HG03064 (cell line): Measurements from ENCODE around the gene TAL1.
A peak's percentile ranks its signal among the peaks of the same experiment; 100 is the strongest.

Experiments
- ATAC-seq: cut with Tn5 transposase; IDR thresholded peaks from one replicate; pipeline ENCODE4 v1.9.1; 2021; ENCODE audit warnings: low read depth; ENCODE audit not compliant: unreplicated experiment

The TAL1 gene

DNA sequence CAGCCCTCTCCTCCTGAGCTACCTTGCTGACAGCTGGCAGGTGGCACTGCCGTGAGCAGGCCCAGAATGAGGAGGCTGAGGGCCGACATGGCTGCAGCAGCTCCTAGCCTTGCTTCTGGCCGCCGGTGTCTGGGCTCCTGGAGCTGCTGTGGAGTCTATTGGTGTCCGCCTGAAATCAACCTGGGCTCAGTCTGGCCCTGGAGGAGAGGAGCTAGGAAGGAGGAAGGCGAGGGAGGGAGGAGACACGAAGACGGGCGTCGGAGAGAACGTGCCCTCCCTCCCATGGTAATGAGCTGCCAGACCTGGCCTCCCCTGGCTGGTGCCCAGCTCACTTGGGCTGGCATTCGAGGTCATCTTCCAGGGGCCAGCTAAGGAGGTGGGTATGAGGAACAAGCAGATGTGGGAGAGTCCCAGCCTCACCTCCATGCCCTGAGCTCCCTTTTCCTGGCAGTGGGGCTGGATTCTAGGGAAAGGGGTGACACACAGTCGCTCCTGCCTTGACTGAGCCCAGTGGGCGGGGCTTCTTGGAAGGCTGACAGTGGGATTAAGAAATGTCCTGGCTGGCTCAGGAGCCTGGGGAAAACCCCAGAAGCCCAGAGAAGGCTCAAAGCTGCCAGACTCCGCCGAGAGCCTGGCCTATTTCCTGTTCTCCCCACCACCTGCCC lies 42.0 kb downstream of the TAL1 start, which contains the start of gene PDZK1IP1:
TSS of gene PDZK1IP1 (minus strand) at position 193 of the 665 bp plus-strand sequence. CDS start at position 89, 104 bp downstream.
- no peak for ATAC-seq

DNA sequence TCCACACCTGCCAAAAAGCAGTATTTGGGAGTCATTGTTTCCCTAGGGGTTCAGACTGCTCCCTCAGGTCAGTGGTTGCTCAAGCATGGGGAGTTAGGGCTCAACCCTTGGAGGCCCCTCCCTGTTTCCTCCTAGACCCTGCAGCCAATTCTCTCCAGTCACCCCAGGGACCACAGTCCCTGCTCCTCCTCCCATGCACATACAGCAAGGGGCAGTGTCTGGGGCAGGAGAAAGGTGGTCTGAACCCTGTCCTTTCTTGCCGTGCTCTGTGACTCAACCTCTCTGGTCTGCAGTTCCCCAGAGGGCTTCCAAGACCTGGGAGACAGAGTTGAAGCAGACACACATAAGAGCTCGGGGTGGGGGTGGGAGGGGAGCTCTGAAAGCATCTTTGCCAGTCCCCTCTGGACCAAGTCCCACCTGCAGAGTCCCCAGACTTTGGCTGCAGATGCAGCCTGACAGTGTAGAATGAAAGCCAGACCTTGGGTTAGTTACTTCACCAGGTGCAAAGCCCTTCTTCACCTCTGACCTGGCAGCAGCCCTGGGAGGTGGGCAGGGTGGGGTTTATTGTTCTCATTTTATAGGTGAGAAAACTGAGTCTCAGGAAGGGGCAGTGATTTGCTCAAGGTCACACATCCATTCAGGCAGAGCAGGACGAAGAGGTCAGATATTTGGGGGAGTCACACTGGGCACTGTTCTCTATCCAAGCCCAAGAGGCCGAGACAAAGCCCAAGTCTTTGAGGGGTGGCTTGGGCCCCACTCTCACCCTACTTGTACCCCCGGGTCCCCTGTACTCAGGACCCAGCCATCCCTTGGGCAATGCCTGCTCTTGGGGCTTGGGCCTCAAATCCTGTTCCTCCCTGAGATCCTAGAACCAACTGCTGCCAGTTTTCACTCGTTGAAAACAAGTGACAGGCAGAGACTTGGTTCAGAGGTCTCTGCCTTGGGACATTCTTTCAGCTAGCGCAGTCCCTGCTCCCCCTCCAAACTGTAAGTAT lies 42.9 kb downstream of the TAL1 start:
- no peak for ATAC-seq

- ATAC-seq = no peak
Observed at GRCh38 chr1:47187926-47188250, 44.1 kb downstream of the TAL1 start.

DNA sequence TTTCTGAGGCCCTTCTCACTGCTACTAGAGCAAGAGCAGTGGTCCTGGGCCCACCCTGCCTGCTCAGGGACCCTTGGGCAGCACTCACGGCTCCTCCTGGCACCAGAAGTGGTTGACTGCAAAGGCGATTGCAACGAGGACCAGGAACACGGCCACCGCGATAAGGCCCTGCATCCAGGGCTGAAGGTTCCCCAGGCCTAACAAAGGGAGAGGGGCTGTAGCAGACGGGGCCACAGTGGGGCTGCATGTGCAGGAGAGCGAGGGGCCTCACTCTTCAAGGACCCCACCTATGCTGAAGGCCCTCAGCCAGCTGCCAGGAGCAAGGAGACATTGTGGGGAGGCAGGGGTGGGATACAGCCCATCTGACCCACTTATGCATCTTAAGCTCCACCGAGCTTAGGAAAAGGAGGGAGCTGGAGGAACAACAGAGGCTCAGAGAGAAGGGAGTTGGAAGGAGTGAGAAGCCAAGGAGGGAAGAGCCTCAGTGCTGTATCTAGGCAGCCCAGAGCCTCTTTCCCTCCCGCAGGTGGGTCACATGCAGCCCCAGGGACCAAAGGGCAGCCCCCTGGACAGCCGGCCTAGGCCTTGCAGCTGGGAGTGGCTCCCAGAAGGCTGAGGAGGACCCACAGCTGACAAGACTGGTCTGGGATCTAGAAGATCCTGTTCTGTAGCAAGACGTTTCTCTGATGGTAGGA lies 44.6 kb downstream of the TAL1 start:
- no peak for ATAC-seq

- no peak for ATAC-seq
Observed at GRCh38 chr1:47186267-47187185, 45.5 kb downstream of the TAL1 start.

GRCh38 chr1:47184822-47185677 lies 47.0 kb downstream of the TAL1 start:
- no peak for ATAC-seq

DNA sequence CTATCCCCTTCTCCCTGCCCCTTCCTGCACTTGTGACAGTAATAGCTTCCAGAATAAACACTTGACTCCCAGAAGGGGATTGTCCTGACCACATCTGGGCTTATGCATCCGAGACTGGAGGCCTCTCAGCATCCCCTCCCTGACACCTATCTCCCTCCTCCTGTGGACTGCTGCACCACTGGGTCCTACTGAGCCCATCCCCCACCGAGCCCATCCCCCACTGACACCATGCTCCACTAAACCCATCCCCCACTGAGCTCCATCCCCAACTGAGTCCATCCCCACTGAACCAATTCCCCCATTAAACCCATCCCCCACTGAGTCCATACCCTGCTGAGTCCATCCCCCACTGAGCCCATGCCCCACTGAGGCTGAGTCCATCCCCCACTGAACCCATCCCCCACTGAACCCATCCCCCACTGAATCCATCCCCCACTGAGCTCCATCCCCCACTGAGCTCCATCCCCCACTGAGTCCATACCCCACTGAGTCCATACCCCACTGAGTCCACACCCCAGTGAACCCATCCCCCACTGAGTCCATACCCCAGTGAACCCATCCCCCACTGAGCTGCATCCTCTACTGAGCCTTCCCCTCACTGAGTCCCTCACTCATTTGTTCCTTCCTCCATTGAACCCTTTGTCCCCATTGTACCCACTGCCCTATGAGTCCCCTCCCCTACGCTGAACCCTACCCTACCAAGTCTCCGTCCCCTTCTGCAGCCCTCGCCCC lies 47.8 kb downstream of the TAL1 start:
- no peak for ATAC-seq

DNA sequence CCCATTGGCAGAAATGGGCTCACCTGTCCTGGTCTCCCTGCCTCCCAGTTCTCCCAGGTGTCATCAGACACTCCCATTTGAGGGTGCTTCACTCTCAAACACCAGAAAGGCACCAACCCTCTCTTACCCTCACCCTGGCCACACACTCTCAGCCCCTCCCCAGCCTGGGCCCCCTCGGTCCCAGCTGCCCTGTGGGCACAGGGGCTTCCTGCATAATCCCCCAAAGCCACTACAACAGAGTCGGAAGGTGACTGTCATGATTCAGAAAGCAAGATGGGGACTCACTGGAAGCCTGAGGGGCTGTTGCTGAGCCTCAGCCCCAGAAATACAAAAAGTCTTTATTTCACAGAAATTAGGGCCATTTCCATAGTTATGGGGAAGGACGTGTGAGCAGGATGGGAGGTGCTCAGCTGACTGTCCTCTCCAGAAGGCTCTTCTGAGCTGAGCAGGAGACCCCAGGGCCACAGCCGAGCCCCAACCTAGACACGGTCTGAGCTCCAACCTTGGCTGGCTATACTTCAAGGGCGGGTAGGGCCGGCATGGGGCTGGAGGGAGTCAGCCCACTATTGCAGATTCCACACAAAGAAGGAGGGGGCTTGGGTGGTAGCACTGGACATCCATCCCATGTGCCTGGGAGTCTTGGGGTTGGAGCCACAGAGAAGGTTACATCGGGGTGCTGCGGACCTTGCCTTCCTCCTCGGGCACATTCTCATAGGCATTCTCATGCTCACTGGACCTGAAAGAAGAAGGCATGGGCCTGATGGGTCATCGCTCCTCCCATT lies 48.5 kb downstream of the TAL1 start:
- no peak for ATAC-seq

DNA sequence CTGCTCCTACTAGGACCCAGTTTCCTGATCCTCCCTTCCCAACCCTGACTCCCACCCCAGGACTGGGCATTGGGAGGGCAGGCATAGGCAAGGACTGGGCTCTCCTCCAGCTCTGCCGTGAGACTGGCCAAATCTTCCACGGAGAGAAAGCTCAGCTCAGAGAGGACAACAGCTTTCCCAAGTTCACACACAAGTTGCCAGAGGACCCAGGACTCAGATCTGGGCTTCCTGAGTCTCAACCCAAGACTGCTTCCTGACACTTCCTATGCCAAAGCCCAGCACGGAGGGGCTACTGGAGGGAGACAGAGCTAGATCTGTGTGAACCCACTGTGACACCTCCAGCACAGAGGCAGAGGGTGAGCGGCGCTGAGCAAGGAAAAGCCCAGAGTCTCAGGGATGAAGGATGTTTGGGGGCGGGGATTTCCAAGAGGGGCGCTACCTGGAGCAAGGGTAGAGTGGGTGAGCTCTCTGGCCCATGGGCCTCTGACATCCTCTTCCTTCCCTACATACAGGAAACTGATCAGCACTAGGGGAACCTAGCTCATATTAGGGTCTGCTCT lies 49.3 kb downstream of the TAL1 start:
- no peak for ATAC-seq

DNA sequence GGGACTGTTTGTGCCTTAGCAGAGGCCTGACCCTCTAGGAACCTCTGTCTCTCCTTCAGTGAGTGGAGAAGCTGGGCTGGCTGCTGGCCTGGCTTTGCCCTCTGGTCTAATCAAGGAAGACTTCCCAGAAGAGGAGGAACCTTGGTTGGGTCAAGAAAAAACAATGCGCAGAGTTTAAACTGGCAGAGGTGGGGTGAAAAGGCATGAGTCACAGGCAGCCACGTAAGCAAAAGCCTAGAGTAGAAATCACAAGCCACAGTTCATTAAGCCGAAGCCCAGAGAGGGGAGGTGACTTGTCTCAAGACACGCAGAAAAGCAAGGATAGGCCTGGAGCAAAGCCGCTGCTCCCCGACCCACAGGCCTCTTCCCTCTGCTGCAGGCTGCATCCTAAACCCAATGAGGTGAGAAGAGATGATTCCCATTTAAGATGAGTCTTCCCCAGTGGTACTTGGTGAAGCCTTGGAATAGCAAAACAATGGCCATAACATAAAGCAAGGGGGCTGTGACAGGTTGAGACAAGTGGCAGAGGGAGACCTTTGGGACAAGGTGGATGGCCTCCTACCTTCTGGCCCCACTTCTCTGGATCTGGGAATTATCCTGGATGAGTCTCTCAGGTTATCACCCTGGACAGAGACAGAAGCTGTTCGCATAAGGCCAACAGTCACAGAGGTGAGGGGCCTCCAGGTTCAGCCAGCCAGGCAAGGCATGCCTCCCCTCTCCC lies 49.9 kb downstream of the TAL1 start:
- ATAC-seq = no peak

- no peak for ATAC-seq
Observed at GRCh38 chr1:47181095-47181954, 50.7 kb downstream of the TAL1 start.

- no peak for ATAC-seq
Observed at GRCh38 chr1:47180603-47181094, 51.4 kb downstream of the TAL1 start.

- no peak for ATAC-seq
Observed at GRCh38 chr1:47179988-47180563, 51.9 kb downstream of the TAL1 start.

DNA sequence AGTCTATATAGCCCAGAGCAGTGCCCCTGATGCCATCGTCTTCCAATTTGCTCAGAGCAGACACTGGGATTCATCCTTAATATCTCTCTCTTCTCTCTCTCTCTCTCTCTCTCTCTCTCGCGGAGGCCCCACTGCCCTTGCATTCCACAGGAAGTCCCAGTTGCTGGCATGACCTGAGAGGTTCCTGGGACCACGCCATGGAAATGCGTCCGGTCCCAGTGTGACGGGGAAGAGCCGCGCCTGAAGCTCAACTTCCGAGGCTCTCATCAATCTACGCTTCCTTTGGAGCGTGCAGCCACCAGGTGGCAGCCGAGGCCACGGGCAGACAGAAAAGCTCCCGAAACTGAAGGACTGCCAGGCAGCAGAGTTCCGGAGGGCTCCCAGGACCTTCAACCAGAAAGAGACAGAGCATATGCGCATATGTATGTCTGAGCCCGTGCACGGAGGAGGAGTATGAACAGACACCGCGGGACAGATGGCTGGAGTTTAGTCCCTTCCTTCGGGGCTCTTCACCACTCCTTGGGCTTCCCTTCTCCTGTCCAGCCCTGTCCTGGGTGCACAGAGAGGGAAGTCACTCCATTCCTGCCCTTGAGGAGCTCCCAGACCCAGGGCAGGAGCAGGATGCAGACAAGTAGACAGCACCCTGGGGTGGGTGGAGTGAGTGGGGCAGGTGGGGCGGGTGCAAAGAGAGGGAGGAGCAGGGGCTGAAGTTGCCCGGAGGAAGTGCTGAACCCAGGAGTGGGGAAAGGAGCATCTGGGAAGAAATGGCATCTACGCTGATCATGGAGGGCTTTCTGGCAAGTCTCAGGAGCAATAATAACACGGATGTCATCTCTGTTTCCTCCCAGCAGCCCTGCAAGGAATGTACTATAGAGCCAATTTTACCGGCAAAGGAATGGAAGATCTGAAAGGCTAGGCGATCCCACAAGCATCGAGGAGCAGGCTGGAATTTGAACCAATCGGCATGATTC lies 52.7 kb downstream of the TAL1 start:
- ATAC-seq = peak; percentile 88
